HepG2 (cell line): ENCODE data around the gene MEI1. TPM values are rescaled to one million over a fixed set of nuclear protein-coding genes. Genes with fewer than 3 reads are reported as not detected.
A peak's percentile ranks its signal among the peaks of the same experiment; 100 is the strongest.

Experiments used
- ARID2 ChIP-seq: sonication (generic); formaldehyde crosslinking; IDR thresholded peaks from 2 replicates; pipeline ENCODE4 v1.8.1; 2022; ENCODE audit warnings: mild to moderate bottlenecking, missing genetic modification reagents, borderline replicate concordance
- BORCS8-MEF2B ChIP-seq: sonication (generic); formaldehyde crosslinking; IDR thresholded peaks from 2 replicates; pipeline ENCODE4 v1.8.0; 2022; ENCODE audit warnings: mild to moderate bottlenecking, missing genetic modification reagents
- CEBPG ChIP-seq: IDR thresholded peaks from 2 replicates; pipeline ENCODE4 v1.6.1; 2016
- GATAD1 ChIP-seq: IDR thresholded peaks from 2 replicates; pipeline ENCODE4 v1.6.1; 2016; ENCODE audit warnings: missing genetic modification reagents, missing compliant biosample characterization
- NONO ChIP-seq, 2 experiments: fragments of 450-650 bp in 1 of 2; sonication (generic) in 1 of 2; formaldehyde crosslinking in 1 of 2; IDR thresholded peaks in 1 of 2; conservative IDR thresholded peaks in 1 of 2; 2 replicates each; pipeline versions ENCODE4 v1.6.1 to v1.8.0; 2017 to 2022; ENCODE audit warnings: mild to moderate bottlenecking in 1 of 2, missing genetic modification reagents in 1 of 2, moderate library complexity in 1 of 2
- ZBTB38 ChIP-seq: sonication (generic); formaldehyde crosslinking; IDR thresholded peaks from 2 replicates; pipeline ENCODE4 v1.5.1; 2020; ENCODE audit warnings: mild to moderate bottlenecking, missing genetic modification reagents
- polyA plus RNA-seq, 8 experiments: library from polyadenylated mRNA; depleted of rRNA in 3 of 8; stranded (reverse) in 7 of 8; unstranded in 1 of 8; fragments of >200 nt; fragmentation: Illumina TruSeq in 4 of 8; extraction: Trizol in 4 of 8; gene quantifications; 2 replicates each; pipeline versions ENCODE4 v1.2.1 to v1.2.3, GENCODE V29; 2011 to 2016; ENCODE audit warnings: low read depth in 4 of 8, missing spikeins in 1 of 8, mixed read lengths in 1 of 8; ENCODE audit not compliant: insufficient read depth in 1 of 8
- total RNA-seq, 5 experiments: library from RNA; depleted of rRNA; stranded (reverse); fragments of >200 nt; fragmentation: Illumina TruSeq; extraction: Trizol; gene quantifications; 2 replicates each; pipeline ENCODE4 v1.2.3, GENCODE V29; 2016; ENCODE audit warnings: low read depth in 1 of 5
- TF ChIP-seq, protein P1 (sequence below): sonication (generic); formaldehyde crosslinking; conservative IDR thresholded peaks from 2 replicates; pipeline ENCODE4 v1.4.0; 2020; ENCODE audit warnings: mild to moderate bottlenecking, missing genetic modification reagents, moderate library complexity
- TF ChIP-seq, protein P2 (sequence below): sonication (generic); formaldehyde crosslinking; IDR thresholded peaks from 2 replicates; pipeline ENCODE4 v1.8.0; 2022; ENCODE audit warnings: mild to moderate bottlenecking, missing genetic modification reagents, borderline replicate concordance
- TF ChIP-seq, protein P3 (sequence below): sonication (generic); formaldehyde crosslinking; IDR thresholded peaks from 2 replicates; pipeline ENCODE4 v1.8.1; 2022; ENCODE audit warnings: low read depth, mild to moderate bottlenecking, missing genetic modification reagents
- TF ChIP-seq, protein P4 (sequence below): sonication (generic); formaldehyde crosslinking; IDR thresholded peaks from 2 replicates; pipeline ENCODE4 v1.5.0; 2020; ENCODE audit warnings: mild to moderate bottlenecking, missing genetic modification reagents, borderline replicate concordance
- TF ChIP-seq, protein P5 (sequence below): sonication (generic); formaldehyde crosslinking; IDR thresholded peaks from 2 replicates; pipeline ENCODE4 v1.4.0; 2020; ENCODE audit warnings: missing genetic modification reagents

The MEI1 gene
- total and polyA plus RNA-seq, 2 of the 13 experiments (the other 11 are each of a cell fraction or from before 2014, with no cell fraction given) = 0.75 to 1.9 TPM

DNA sequence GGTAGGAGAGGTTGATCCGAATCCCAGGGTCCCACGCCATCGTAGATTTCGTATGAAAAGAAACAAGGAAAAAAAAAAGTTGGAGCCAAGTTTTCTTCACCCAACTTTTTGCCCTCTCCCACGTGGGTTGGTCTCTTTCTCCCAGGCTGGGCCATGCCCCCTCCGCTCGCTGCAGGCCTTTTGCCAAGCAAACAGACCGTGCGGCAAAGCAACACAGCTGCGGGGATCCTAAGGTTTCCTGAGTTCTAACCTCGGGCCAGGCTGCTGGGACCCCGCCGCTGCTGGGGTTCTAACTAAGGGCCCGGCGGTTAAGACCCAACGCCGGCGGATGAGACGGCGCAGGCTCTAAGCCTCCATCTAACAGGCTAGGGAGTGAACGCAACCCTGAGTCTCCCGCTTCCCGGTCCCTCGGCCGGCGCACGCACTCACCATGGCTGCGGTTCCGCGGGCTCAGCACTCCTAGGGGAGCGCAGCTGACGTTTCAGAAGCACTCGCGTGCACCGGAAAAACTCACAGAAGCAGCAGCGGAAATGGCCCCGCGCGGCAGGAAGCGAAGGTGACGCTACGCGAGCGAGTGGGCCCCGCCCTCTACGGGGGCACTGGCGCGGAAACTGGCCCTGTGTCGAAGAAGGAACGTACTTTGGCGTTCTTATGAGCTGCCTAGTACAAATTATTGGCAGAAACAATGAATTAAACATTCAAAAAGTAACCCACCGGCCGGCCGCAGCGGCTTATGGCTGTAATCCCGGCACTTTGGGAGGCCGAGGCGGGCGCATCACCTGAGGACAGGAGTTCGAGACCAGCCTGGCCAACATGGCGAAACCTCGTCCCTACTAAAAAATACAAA, 10.7 kb upstream of the MEI1 start, which contains the start of gene SNU13 (continued):
- TF ChIP-seq, protein P1, sequence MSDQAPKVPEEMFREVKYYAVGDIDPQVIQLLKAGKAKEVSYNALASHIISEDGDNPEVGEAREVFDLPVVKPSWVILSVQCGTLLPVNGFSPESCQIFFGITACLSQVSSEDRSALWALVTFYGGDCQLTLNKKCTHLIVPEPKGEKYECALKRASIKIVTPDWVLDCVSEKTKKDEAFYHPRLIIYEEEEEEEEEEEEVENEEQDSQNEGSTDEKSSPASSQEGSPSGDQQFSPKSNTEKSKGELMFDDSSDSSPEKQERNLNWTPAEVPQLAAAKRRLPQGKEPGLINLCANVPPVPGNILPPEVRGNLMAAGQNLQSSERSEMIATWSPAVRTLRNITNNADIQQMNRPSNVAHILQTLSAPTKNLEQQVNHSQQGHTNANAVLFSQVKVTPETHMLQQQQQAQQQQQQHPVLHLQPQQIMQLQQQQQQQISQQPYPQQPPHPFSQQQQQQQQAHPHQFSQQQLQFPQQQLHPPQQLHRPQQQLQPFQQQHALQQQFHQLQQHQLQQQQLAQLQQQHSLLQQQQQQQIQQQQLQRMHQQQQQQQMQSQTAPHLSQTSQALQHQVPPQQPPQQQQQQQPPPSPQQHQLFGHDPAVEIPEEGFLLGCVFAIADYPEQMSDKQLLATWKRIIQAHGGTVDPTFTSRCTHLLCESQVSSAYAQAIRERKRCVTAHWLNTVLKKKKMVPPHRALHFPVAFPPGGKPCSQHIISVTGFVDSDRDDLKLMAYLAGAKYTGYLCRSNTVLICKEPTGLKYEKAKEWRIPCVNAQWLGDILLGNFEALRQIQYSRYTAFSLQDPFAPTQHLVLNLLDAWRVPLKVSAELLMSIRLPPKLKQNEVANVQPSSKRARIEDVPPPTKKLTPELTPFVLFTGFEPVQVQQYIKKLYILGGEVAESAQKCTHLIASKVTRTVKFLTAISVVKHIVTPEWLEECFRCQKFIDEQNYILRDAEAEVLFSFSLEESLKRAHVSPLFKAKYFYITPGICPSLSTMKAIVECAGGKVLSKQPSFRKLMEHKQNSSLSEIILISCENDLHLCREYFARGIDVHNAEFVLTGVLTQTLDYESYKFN (CRISPR knock-in tag) = peak; percentile 19; the same call in 1 of the 2 replicates
- peak; percentile 14; the same call in 1 of the 2 replicates for TF ChIP-seq CEBPG (CRISPR knock-in tag)
- TF ChIP-seq NONO (IDR thresholded peaks at IDR 0.05) = no peak
- TF ChIP-seq NONO (CRISPR knock-in tag; conservative IDR thresholded peaks at IDR 0.05) = peak; percentile 92
- TF ChIP-seq, protein P2, sequence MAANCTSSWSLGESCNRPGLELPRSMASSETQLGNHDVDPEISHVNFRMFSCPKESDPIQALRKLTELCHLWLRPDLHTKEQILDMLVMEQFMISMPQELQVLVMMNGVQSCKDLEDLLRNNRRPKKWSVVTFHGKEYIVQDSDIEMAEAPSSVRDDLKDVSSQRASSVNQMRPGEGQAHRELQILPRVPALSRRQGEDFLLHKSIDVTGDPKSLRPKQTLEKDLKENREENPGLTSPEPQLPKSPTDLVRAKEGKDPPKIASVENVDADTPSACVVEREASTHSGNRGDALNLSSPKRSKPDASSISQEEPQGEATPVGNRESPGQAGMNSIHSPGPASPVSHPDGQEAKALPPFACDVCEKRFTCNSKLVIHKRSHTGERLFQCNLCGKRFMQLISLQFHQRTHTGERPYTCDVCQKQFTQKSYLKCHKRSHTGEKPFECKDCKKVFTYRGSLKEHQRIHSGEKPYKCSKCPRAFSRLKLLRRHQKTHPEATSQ (CRISPR knock-in tag) = no peak
- peak; percentile 69; the same call in 1 of the 2 replicates for TF ChIP-seq BORCS8-MEF2B (CRISPR knock-in tag)
- TF ChIP-seq, protein P3, sequence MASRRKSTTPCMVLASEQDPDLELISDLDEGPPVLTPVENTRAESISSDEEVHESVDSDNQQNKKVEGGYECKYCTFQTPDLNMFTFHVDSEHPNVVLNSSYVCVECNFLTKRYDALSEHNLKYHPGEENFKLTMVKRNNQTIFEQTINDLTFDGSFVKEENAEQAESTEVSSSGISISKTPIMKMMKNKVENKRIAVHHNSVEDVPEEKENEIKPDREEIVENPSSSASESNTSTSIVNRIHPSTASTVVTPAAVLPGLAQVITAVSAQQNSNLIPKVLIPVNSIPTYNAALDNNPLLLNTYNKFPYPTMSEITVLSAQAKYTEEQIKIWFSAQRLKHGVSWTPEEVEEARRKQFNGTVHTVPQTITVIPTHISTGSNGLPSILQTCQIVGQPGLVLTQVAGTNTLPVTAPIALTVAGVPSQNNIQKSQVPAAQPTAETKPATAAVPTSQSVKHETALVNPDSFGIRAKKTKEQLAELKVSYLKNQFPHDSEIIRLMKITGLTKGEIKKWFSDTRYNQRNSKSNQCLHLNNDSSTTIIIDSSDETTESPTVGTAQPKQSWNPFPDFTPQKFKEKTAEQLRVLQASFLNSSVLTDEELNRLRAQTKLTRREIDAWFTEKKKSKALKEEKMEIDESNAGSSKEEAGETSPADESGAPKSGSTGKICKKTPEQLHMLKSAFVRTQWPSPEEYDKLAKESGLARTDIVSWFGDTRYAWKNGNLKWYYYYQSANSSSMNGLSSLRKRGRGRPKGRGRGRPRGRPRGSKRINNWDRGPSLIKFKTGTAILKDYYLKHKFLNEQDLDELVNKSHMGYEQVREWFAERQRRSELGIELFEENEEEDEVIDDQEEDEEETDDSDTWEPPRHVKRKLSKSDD (CRISPR knock-in tag) = peak; percentile 85
- TF ChIP-seq ARID2 (CRISPR knock-in tag) = 0 out of 2 replicates have a peak, but pooled peaks have one; percentile 37
- TF ChIP-seq, protein P4, sequence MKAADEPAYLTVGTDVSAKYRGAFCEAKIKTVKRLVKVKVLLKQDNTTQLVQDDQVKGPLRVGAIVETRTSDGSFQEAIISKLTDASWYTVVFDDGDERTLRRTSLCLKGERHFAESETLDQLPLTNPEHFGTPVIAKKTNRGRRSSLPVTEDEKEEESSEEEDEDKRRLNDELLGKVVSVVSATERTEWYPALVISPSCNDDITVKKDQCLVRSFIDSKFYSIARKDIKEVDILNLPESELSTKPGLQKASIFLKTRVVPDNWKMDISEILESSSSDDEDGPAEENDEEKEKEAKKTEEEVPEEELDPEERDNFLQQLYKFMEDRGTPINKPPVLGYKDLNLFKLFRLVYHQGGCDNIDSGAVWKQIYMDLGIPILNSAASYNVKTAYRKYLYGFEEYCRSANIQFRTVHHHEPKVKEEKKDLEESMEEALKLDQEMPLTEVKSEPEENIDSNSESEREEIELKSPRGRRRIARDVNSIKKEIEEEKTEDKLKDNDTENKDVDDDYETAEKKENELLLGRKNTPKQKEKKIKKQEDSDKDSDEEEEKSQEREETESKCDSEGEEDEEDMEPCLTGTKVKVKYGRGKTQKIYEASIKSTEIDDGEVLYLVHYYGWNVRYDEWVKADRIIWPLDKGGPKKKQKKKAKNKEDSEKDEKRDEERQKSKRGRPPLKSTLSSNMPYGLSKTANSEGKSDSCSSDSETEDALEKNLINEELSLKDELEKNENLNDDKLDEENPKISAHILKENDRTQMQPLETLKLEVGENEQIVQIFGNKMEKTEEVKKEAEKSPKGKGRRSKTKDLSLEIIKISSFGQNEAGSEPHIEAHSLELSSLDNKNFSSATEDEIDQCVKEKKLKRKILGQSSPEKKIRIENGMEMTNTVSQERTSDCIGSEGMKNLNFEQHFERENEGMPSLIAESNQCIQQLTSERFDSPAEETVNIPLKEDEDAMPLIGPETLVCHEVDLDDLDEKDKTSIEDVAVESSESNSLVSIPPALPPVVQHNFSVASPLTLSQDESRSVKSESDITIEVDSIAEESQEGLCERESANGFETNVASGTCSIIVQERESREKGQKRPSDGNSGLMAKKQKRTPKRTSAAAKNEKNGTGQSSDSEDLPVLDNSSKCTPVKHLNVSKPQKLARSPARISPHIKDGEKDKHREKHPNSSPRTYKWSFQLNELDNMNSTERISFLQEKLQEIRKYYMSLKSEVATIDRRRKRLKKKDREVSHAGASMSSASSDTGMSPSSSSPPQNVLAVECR (CRISPR knock-in tag) = peak; percentile 95
- TF ChIP-seq GATAD1 (CRISPR knock-in tag) = peak; percentile 92
- TF ChIP-seq, protein P5, sequence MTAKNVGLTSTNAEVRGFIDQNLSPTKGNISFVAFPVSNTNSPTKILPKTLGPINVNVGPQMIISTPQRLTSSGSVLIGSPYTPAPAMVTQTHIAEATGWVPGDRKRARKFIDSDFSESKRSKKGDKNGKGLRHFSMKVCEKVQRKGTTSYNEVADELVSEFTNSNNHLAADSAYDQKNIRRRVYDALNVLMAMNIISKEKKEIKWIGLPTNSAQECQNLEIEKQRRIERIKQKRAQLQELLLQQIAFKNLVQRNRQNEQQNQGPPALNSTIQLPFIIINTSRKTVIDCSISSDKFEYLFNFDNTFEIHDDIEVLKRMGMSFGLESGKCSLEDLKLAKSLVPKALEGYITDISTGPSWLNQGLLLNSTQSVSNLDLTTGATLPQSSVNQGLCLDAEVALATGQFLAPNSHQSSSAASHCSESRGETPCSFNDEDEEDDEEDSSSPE = peak; percentile 89
- peak; percentile 85 for TF ChIP-seq ZBTB38
